GM19397 (cell line): ENCODE data around the gene NINJ1.

Experiments used
- ATAC-seq: cut with Tn5 transposase; IDR thresholded peaks from one replicate; pipeline ENCODE4 v1.9.1; 2021; ENCODE audit warnings: mild to moderate bottlenecking, moderate library complexity; ENCODE audit not compliant: unreplicated experiment

The NINJ1 gene

GRCh38 chr9:93090091-93090655 is 43.9 kb downstream of the NINJ1 start:
- no peak for ATAC-seq

- no peak for ATAC-seq
These were observed 44.5 kb downstream of the NINJ1 start for GRCh38 chr9:93089481-93089991.

GRCh38 chr9:93089024-93089423 is 45.0 kb downstream of the NINJ1 start:
- no peak for ATAC-seq

- ATAC-seq, result no peak
These were observed 45.4 kb downstream of the NINJ1 start for GRCh38 chr9:93088656-93089015.

- ATAC-seq, result no peak
These were observed 45.9 kb downstream of the NINJ1 start for GRCh38 chr9:93087971-93088655.

GRCh38 chr9:93086447-93087224 is 47.4 kb downstream of the NINJ1 start:
- no peak for ATAC-seq

GRCh38 chr9:93085676-93086075 is 48.4 kb downstream of the NINJ1 start:
- ATAC-seq, result no peak

- ATAC-seq, result no peak
These were observed 49.6 kb downstream of the NINJ1 start for GRCh38 chr9:93084471-93084881.

GRCh38 chr9:93083592-93084470 is 50.2 kb downstream of the NINJ1 start:
- ATAC-seq, result no peak

- no peak for ATAC-seq
These were observed 51.1 kb downstream of the NINJ1 start for GRCh38 chr9:93082841-93083411.

- no peak for ATAC-seq
These were observed 52.1 kb downstream of the NINJ1 start for GRCh38 chr9:93081931-93082330.

- ATAC-seq, result no peak
These were observed 52.9 kb downstream of the NINJ1 start for GRCh38 chr9:93081081-93081529.

- ATAC-seq, result no peak
These were observed 53.6 kb downstream of the NINJ1 start for GRCh38 chr9:93080406-93080805.

- no peak for ATAC-seq
These were observed 54.7 kb downstream of the NINJ1 start for GRCh38 chr9:93079371-93079770.

- ATAC-seq, result no peak
These were observed 56.2 kb downstream of the NINJ1 start for GRCh38 chr9:93077811-93078210.

- ATAC-seq, result no peak
These were observed 56.7 kb downstream of the NINJ1 start for GRCh38 chr9:93077367-93077766.

GRCh38 chr9:93076792-93077128 is 57.3 kb downstream of the NINJ1 start:
- no peak for ATAC-seq

GRCh38 chr9:93076101-93076791 is 57.8 kb downstream of the NINJ1 start:
- ATAC-seq, result no peak

GRCh38 chr9:93072383-93072795 is 61.7 kb downstream of the NINJ1 start:
- ATAC-seq, result no peak
